Panc1 (cell line): ENCODE data around the gene WDFY3.

ENCODE experiments used
- CTCF ChIP-seq: fragments of 450-650 bp; IDR thresholded peaks from 2 replicates; pipeline ENCODE4 v1.5.1; 2017; ENCODE audit warnings: mild to moderate bottlenecking
- POLR2AphosphoS5 ChIP-seq: IDR thresholded peaks from 2 replicates; pipeline ENCODE4 v1.6.1; 2012; ENCODE audit warnings: mild to moderate bottlenecking, low read depth, low read length, moderate library complexity
- REST ChIP-seq, 2 experiments: IDR thresholded peaks; 2 replicates each; pipeline ENCODE4 v1.6.1; 2011 to 2012; ENCODE audit warnings: low read depth in 2 of 2, control low read depth in 1 of 2, low read length in 1 of 2, mild to moderate bottlenecking in 1 of 2, moderate library complexity in 1 of 2; ENCODE audit not compliant: insufficient read depth in 1 of 2
- SIN3A ChIP-seq: IDR thresholded peaks from 2 replicates; pipeline ENCODE4 v1.6.1; 2012; ENCODE audit warnings: low read depth, mild to moderate bottlenecking, low read length, moderate library complexity, borderline replicate concordance; ENCODE audit not compliant: insufficient read depth

- TF ChIP-seq CTCF = no peak
- TF ChIP-seq POLR2AphosphoS5 = no peak
- TF ChIP-seq SIN3A = no peak
- no peak for TF ChIP-seq REST (IDR thresholded peaks at IDR 0.05; ENCODE audit: insufficient read depth in 1 of 2, low read depth in 2 of 2, low read length in 1 of 2)
These were observed 327.3 kb downstream of the WDFY3 start for GRCh38 chr4:84639145-84639544.
